Measurements from ENCODE around the gene MAP3K20.

The MAP3K20 gene

GRCh38 chr2:173054466-173054865 lies 21.2 kb upstream of the MAP3K20 start:
- Histone ChIP-seq H3K4me1 (ENCODE audit: control insufficient read depth in 1 of 2, insufficient read depth in 1 of 2, low read depth in 1 of 2, low read length in 1 of 2) (peaks cover 7% of the 10 kb centered on the region in 2 experiments), H3K27me3 (peaks cover 17% of the 10 kb centered on the region), H3K9me3 (no peaks in the 10 kb centered on the region), H3K27ac (no peak overlapping the region), H3K4me3 (ENCODE audit: low read depth in 1 of 2, low read length in 1 of 2) (no peak overlapping the region), H3K36me3 (no peaks in the 10 kb centered on the region)
- no peak for TF ChIP-seq CTCF (IDR thresholded peaks at IDR 0.05)

- Histone ChIP-seq H3K4me1 (ENCODE audit: control insufficient read depth in 1 of 2, insufficient read depth in 1 of 2, low read depth in 1 of 2, low read length in 1 of 2) (peaks cover 1 to 3% of the 10 kb centered on the region in 2 experiments), H3K4me3 (ENCODE audit: low read depth in 1 of 2, low read length in 1 of 2) (no peak overlapping the region), H3K27ac (no peak overlapping the region), H3K9me3 (no peaks in the 10 kb centered on the region), H3K27me3 (peaks cover 21% of the 10 kb centered on the region), H3K36me3 (no peaks in the 10 kb centered on the region)
- no peak for TF ChIP-seq CTCF (IDR thresholded peaks at IDR 0.05)
Measured at GRCh38 chr2:173056705-173057364, 18.8 kb upstream of the MAP3K20 start.

GRCh38 chr2:173058097-173058496 lies 17.5 kb upstream of the MAP3K20 start:
- TF ChIP-seq CTCF (IDR thresholded peaks at IDR 0.05): no peak
- H3K27me3 ChIP-seq: peaks cover 21% of the 10 kb centered on the region
- no peak overlapping the region for H3K4me3 ChIP-seq (ENCODE audit: low read depth in 1 of 2, low read length in 1 of 2)
- H3K36me3 ChIP-seq: no peaks in the 10 kb centered on the region
- H3K27ac ChIP-seq: no peak overlapping the region
- no peaks in the 10 kb centered on the region for H3K4me1 ChIP-seq (ENCODE audit: control insufficient read depth in 1 of 2, insufficient read depth in 1 of 2, low read depth in 1 of 2, low read length in 1 of 2)
- no peaks in the 10 kb centered on the region for H3K9me3 ChIP-seq

- Histone ChIP-seq H3K4me1 (ENCODE audit: control insufficient read depth in 1 of 2, insufficient read depth in 1 of 2, low read depth in 1 of 2, low read length in 1 of 2) (no peaks in the 10 kb centered on the region), H3K27me3 (peaks cover 21% of the 10 kb centered on the region), H3K27ac (no peak overlapping the region), H3K4me3 (ENCODE audit: low read depth in 1 of 2, low read length in 1 of 2) (no peak overlapping the region), H3K36me3 (no peaks in the 10 kb centered on the region), H3K9me3 (no peaks in the 10 kb centered on the region)
- TF ChIP-seq CTCF (IDR thresholded peaks at IDR 0.05): no peak
Measured at GRCh38 chr2:173058673-173059072, 17.0 kb upstream of the MAP3K20 start.

GRCh38 chr2:173059292-173059691 lies 16.4 kb upstream of the MAP3K20 start:
- no peak overlapping the region for H3K4me3 ChIP-seq (ENCODE audit: low read depth in 1 of 2, low read length in 1 of 2)
- H3K27ac ChIP-seq: no peak overlapping the region

More at GRCh38 chr2:173059292-173059691, 16.4 kb upstream of the MAP3K20 start:
- Histone ChIP-seq H3K27me3 (peaks cover 21% of the 10 kb centered on the region), H3K4me1 (ENCODE audit: control insufficient read depth in 1 of 2, insufficient read depth in 1 of 2, low read depth in 1 of 2, low read length in 1 of 2) (no peaks in the 10 kb centered on the region), H3K36me3 (no peaks in the 10 kb centered on the region), H3K9me3 (no peaks in the 10 kb centered on the region)
- TF ChIP-seq CTCF (IDR thresholded peaks at IDR 0.05): no peak

All from neutrophil (primary cell).